GM21529 (cell line): ENCODE measurements around the gene GOLT1A.

Source experiments
- ATAC-seq: cut with Tn5 transposase; IDR thresholded peaks from one replicate; pipeline ENCODE4 v1.9.1; 2021; ENCODE audit not compliant: unreplicated experiment

GOLT1A gene, protein sequence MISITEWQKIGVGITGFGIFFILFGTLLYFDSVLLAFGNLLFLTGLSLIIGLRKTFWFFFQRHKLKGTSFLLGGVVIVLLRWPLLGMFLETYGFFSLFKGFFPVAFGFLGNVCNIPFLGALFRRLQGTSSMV

GRCh38 chr1:204213668-204214662, at the start of gene GOLT1A:
Gene GOLT1A, minus strand, starts transcription at chr1:204213988. Its CDS starts 82 bp downstream, at chr1:204213906.
- ATAC-seq: peak; percentile 64

GRCh38 chr1:204263254-204263910, 49.6 kb upstream of the GOLT1A start:
- ATAC-seq: no peak

GRCh38 chr1:204262506-204263253, 48.9 kb upstream of the GOLT1A start:
- ATAC-seq: no peak

GRCh38 chr1:204261746-204262505, 48.1 kb upstream of the GOLT1A start:
- ATAC-seq: no peak

GRCh38 chr1:204261266-204261665, 47.5 kb upstream of the GOLT1A start:
- no peak for ATAC-seq

DNA sequence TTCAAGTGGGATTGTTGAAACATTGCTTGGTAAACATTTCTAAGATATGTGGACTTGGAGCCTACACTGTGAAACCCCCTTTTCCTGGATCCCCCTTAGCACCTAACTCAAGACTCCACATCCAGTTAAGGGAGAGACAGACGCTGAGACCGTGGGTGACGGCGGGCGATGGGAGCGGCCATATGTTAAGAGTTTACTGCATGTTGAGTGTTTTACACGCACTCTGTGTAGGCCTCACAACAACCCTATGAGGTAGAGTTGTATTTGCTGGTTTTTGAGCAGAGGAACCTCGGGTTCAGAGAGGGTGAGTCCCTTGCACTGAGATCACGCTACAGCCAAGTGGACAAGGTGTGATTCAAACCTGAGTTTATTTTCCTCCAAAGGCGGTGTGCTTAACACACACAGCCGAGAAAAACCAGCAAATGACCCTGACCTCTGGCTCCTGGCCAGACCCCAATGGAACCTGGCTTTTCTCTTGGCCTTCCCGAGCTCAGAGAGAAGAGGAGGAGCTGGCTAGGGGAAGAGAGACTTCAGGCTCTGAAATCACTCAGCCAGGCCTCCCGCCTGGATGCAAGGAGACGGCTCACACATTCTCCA, 46.9 kb upstream of the GOLT1A start:
- no peak for ATAC-seq

- no peak for ATAC-seq
Observed at GRCh38 chr1:204259782-204260181, 46.0 kb upstream of the GOLT1A start.

GRCh38 chr1:204259196-204259595, 45.4 kb upstream of the GOLT1A start:
- ATAC-seq: no peak

GRCh38 chr1:204258213-204259115, 44.7 kb upstream of the GOLT1A start:
- ATAC-seq: no peak

DNA sequence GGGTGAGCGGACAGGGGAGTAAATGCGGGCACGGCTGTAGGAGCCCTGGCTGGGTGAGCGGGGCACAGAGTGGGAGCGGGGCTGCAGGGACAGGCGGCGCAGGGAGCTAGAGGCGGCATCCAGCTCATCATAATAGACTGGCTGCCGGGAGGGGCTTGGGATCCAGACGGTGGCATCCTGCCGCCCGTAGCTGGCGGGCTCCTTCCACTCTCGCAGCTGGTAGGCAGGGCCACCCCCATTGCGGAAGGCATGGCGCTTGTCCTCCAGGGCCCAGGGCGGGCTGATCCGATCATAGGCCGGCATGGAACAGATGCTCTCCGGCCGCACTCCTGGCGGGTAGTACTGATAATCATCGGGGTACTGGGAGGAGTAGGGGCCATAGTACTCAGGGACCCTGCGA, 43.7 kb upstream of the GOLT1A start:
- no peak for ATAC-seq

GRCh38 chr1:204256531-204256930, 42.7 kb upstream of the GOLT1A start:
- ATAC-seq: no peak

DNA sequence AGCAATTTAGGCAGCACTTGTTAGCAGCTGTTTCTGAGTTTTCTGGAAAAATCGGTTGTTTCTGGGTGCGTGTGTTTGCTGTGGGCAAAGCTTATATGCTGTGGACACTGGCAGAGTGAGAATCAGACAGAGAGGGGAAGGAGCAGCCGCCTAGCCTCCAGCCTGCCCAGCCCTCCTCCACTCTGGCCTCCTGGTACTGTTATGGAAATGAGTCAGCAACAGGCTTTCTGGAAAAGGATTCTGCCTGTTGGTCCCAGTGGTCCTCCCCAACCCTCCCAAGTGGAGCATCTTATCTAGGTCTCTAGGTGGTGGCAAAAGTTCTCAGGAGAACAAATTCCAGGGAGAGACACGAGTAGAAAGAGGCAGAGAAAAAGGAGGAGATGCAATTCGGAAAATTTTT, 42.2 kb upstream of the GOLT1A start:
- ATAC-seq: no peak

- ATAC-seq: no peak
Observed at GRCh38 chr1:204255225-204255624, 41.4 kb upstream of the GOLT1A start.

DNA sequence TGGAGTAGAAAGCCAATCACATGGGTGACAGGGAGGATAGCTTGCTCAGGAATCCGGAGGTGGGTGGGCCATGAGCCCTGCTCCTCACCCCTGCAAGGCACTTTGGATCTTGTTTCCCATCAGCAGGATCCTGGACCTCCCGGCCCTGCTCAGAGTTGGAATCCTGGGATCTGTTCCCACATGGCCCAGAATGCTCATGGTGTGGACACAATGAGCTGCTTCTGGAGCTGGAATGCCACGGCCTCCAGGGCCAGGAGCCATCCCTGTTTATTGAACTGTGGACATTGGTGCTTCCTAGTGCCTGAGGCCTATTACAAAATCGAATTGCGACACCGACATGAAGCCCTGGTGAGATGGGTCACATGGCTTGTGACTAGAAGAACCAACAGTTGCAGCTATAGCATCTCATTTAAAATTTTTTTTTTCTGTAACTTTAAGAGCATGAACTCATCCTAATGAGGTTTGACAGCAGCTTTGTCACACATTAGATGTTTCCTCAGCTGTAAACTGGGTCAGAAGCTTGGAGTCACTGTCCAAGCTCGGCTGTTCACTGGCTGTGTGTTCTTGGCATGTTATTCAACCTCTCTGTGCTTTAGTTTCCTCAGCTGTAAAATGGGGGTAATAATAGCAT, 40.4 kb upstream of the GOLT1A start:
- no peak for ATAC-seq

- ATAC-seq: no peak
Observed at GRCh38 chr1:204251926-204252689, 38.3 kb upstream of the GOLT1A start.

DNA sequence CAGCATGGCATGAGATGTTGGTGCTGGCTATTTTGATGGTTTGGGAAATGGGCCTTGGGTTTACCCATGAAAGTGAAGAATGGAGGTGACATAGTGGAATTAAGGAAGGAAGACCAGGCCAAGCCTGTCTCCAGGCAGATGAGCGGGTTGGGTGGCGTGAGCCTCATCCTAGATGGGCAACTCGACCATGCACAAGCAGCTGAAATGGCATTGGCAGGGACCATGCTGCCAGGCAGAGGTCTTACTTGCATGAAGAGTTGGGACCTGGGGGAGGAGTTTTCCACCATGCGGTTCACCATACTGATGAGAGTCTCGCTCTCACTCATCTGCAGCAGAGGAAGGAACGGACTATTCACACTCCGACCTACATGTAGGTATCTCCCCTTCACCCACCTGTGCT, 37.5 kb upstream of the GOLT1A start:
- ATAC-seq: no peak

GRCh38 chr1:204250428-204251030, 36.7 kb upstream of the GOLT1A start:
- no peak for ATAC-seq
